MCF 10A (cell line): ENCODE measurements around the gene ERGIC1. TPM values are rescaled to one million over a fixed set of nuclear protein-coding genes. Genes with fewer than 3 reads are reported as not detected.

ENCODE experiments used
- BruUV-seq: library from RNA; stranded (reverse); fragments of 400-500 nt; replicated peaks from 2 replicates; lab custom pipeline; 2021; lab: Mats Ljungman, UMichigan
- CTCF ChIA-PET: fragments of 300-600 bp; sonication (Branson Sonifier 250); formaldehyde crosslinking; extraction: SDS; loops from one replicate; lab custom pipeline; 2021; ENCODE audit warnings: antibody characterized with exemption, inconsistent platforms; lab: Yijun Ruan, JAX
- POLR2A ChIA-PET: fragments of 300-600, 350-650 bp; sonication (Branson Sonifier 250); formaldehyde crosslinking; extraction: SDS; loops from one replicate; lab custom pipeline; 2020; ENCODE audit warnings: antibody characterized with exemption, inconsistent platforms; lab: Yijun Ruan, JAX
- DNase-seq: peaks from one replicate; pipeline ENCODE4 v3.0.0-alpha.2; 2018; ENCODE audit not compliant: unreplicated experiment
- H3K27ac Mint-ChIP-seq: one replicate; pipeline ENCODE4 v1.8.0; 2022; ENCODE audit warnings: mild to moderate bottlenecking, low read depth, mixed read lengths; ENCODE audit not compliant: unreplicated experiment
- H3K27me3 Mint-ChIP-seq: one replicate; pipeline ENCODE4 v1.8.0; 2022; ENCODE audit warnings: mixed read lengths; ENCODE audit not compliant: insufficient read depth, unreplicated experiment
- H3K36me3 Mint-ChIP-seq: one replicate; pipeline ENCODE4 v1.8.0; 2022; ENCODE audit warnings: mild to moderate bottlenecking, moderate library complexity, mixed read lengths; ENCODE audit not compliant: insufficient read depth, unreplicated experiment
- H3K4me1 Mint-ChIP-seq: one replicate; pipeline ENCODE4 v1.8.0; 2022; ENCODE audit warnings: mixed read lengths; ENCODE audit not compliant: insufficient read depth, unreplicated experiment
- H3K4me3 Mint-ChIP-seq: one replicate; pipeline ENCODE4 v1.8.0; 2022; ENCODE audit warnings: mild to moderate bottlenecking, moderate library complexity, mixed read lengths; ENCODE audit not compliant: unreplicated experiment
- H3K9me3 Mint-ChIP-seq: one replicate; pipeline ENCODE4 v1.8.0; 2022; ENCODE audit warnings: mixed read lengths; ENCODE audit not compliant: unreplicated experiment
- CTCF ChIP-seq: fragments of 200-600 bp; IDR thresholded peaks from one replicate; pipeline ENCODE4 v1.8.0; 2022; ENCODE audit warnings: antibody characterized with exemption, mild to moderate bottlenecking; ENCODE audit not compliant: unreplicated experiment
- intact Hi-C: fragments of 100-400 bp; cut with micrococcal nuclease; formaldehyde crosslinking; loops from 2 replicates; pipeline ENCODE4 v1.14.1; 2022
- total RNA-seq: library from RNA; stranded (reverse); gene quantifications from 2 replicates; pipeline ENCODE4 v1.2.3, GENCODE V29; 2022

ERGIC1 gene
- total RNA-seq, 1 experiment from 2014 or later = 257 TPM

- TF ChIP-seq CTCF = no peak
- BruUV-seq = no TSS peak
- Mint-ChIP-seq H3K27me3 (no peaks in the 10 kb centered on the region), H3K4me3 (no peak overlapping the region), H3K4me1 (peaks cover 48% of the 10 kb centered on the region), H3K9me3 (no peaks in the 10 kb centered on the region), H3K36me3 (peaks cover 54% of the 10 kb centered on the region), H3K27ac (peak overlapping the region; percentile 73)
- ChIA-PET POLR2A (interaction anchor here (1.1 to 1.5 kb wide), 2 partner anchors 34 to 74 kb away, joined by 3 to 4 read pairs; no protein-coding TSS in a partner anchor), CTCF (interaction anchor here (0.7 to 26.7 kb wide), 5 partner anchors 9 to 241 kb away, joined by 3 to 604 read pairs (median 6); partner anchors contain the start of gene RPL26L1)
- intact Hi-C loops = loop anchor here (10.0 kb wide), 1 partner anchor 504 kb away; no protein-coding TSS in a partner anchor
- DNase-seq = no peak
Measured at GRCh38 chr5:172950176-172950965, 116.3 kb downstream of the ERGIC1 start.

DNA sequence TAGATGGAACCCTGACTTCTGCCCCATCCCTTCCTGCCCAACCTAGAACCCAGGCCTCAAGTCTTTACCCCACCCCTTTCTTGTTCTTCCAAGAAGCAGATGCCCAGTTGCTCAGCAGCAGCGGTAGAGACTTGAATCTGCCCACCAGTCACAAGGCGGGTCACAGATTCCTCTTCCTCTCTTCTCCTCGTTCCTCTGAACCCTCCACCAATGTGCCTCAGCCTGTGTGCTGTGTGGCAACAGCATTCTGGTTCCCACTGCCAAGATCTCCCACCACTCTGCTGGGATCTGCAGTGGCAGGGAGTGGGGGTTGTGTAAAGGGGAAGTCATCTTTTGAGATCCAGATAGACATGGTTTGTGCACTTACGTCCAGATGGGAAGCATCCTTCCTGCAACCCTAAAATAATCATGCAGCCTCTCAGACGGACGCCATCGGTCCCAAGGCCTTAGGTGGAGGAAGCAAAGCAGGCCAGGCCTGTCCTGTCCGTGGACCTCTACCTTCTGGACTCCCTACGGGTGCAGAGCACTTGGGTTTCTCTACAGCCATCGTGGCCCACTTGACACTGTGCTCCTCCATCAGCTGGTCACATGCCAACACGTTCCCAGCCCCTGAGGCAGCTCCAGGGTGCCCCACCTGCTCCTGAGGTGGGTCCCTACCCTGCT is 117.5 kb downstream of the ERGIC1 start:
- POLR2A ChIA-PET = interaction anchor here (0.7 to 1.5 kb wide), 6 partner anchors 11 to 237 kb away, joined by 3 to 4 read pairs (median 4); partner anchors contain the start of gene DUSP1
- peaks cover 50% of the 10 kb centered on the region for H3K36me3 Mint-ChIP-seq
- CTCF ChIA-PET = interaction anchor here (0.5 to 26.7 kb wide), 7 partner anchors 8 to 242 kb away, joined by 3 to 604 read pairs (median 4); partner anchors contain the start of genes DUSP1 and RPL26L1
- H3K4me3 Mint-ChIP-seq = peak overlapping the region; percentile 43
- peak overlapping the region; percentile 73 for H3K27ac Mint-ChIP-seq
- intact Hi-C loops = loop anchor here (10.0 kb wide), 1 partner anchor 503 kb away; no protein-coding TSS in a partner anchor
- DNase-seq = no peak
- TF ChIP-seq CTCF = no peak
- peaks cover 55% of the 10 kb centered on the region for H3K4me1 Mint-ChIP-seq
- H3K27me3 Mint-ChIP-seq = no peaks in the 10 kb centered on the region
- no peaks in the 10 kb centered on the region for H3K9me3 Mint-ChIP-seq
- TSS peak; percentile 49 for BruUV-seq

- Mint-ChIP-seq H3K36me3 (peaks cover 44% of the 10 kb centered on the region), H3K4me1 (peaks cover 55% of the 10 kb centered on the region), H3K9me3 (no peaks in the 10 kb centered on the region), H3K27ac (peak overlapping the region; percentile 73), H3K27me3 (no peaks in the 10 kb centered on the region), H3K4me3 (peak overlapping the region; percentile 43)
- no peak for DNase-seq
- BruUV-seq = no TSS peak
- ChIA-PET POLR2A (interaction anchor here (0.7 to 1.5 kb wide), 5 partner anchors 12 to 237 kb away, joined by 3 to 4 read pairs (median 4); partner anchors contain the start of gene DUSP1), CTCF (interaction anchor here (0.5 to 26.7 kb wide), 6 partner anchors 19 to 243 kb away, joined by 3 to 604 read pairs (median 4); partner anchors contain the start of gene DUSP1)
- intact Hi-C loops = loop anchor here (10.0 kb wide), 1 partner anchor 503 kb away; no protein-coding TSS in a partner anchor
- no peak for TF ChIP-seq CTCF
Measured at GRCh38 chr5:172952034-172952511, 118.0 kb downstream of the ERGIC1 start.
